ENCODE results near the gene DCHS1. TPM values are rescaled to one million over a fixed set of nuclear protein-coding genes. Genes with fewer than 3 reads are reported as not detected.

Gene DCHS1
- total RNA-seq, 1 donor from 2014 or later = 8.8 TPM

- intact Hi-C loops (cut with micrococcal nuclease) = loop anchor here (10.0 kb wide), 1 partner anchor 142 kb away; no protein-coding TSS in a partner anchor
- ATAC-seq = no peak
- no peak for DNase-seq
Measured at GRCh38 chr11:6677018-6677417, 21.4 kb upstream of the DCHS1 start.

DNA sequence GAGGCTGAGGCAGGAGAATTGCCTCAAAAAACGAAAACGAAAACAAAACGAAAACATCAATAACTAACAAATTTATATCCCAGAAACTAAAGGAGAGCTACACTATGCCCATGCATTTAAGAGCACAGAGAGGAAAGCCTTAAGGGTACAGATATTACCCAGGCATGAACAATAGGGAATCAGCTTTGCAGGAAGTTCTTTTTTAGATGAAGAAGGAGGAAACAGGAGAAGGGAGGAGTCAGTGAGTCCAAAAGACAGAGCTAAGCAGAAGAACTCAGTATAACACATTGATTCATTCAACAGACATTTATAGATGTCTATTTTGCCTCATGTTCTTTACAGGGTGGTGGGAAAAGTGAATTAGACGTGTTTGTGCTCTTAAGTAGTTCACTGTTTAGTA, 19.3 kb upstream of the DCHS1 start:
- intact Hi-C loops (cut with micrococcal nuclease) = loop anchor here (10.0 kb wide), 1 partner anchor 140 kb away; no protein-coding TSS in a partner anchor
- no peak for DNase-seq
- peak; percentile 43 for ATAC-seq

- no peak for ATAC-seq
- DNase-seq = no peak
- intact Hi-C loops (cut with micrococcal nuclease) = loop anchor here (10.0 kb wide), 1 partner anchor 139 kb away; no protein-coding TSS in a partner anchor
Measured at GRCh38 chr11:6674219-6674597, 18.6 kb upstream of the DCHS1 start.

DNA sequence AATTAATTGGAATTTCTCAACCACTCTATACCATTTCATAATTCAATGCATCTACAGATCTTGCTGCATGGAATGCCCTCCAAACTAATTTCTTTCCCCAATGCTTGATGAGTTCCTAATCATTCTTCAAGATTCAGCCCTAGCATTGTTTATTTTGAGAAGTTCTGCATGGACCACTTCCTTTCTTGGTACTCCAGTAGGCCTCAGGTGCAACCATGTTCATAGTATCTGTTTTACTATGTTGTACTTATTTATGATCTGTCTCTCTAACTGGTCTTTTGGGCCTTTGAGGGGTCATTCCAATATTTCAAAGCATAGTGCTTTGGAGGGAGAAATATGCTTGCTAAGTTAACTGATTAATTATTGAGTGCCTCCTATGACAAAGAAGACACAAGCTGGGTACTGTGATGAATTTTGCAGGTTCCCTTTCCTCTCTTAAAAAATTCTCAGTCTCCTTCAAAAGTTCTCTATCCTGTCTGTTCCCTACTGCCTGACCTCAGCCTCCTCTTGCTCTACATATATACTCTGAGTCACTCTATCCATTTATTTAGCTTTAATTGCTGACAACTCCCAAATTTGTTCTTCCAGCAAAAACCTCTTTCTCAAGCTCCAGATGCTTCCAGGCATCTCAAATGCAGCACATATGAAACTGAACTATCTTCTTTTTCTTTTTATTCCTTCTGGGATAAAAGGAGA, 18.1 kb upstream of the DCHS1 start:
- intact Hi-C loops (cut with micrococcal nuclease) = loop anchor here (10.0 kb wide), 1 partner anchor 139 kb away; no protein-coding TSS in a partner anchor
- DNase-seq (no peak), ATAC-seq (no peak)

DNA sequence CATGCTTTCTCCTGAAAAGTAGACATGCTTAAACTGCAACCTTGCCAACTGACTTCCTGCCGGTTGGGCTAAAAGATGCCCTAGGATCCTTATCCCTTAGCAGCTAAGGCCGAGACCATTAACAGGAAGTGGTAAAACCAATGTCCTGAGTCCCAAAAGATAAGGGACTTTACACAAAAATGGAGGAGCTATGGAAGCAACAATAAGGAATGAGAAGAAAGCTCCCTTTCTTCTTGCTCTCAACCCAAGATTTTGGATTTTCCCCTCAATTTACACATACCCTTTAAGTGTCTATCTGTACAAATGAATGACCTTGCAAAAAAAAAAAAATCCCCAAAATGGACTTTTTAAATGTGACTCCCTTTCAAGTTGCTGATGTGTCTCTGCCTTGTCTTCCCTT, 16.4 kb upstream of the DCHS1 start:
- ATAC-seq (no peak), DNase-seq (no peak)
- intact Hi-C loops (cut with micrococcal nuclease) = loop anchor here (10.0 kb wide), 1 partner anchor 137 kb away; no protein-coding TSS in a partner anchor

- intact Hi-C loops (cut with micrococcal nuclease) = loop anchor here (10.0 kb wide), 1 partner anchor 136 kb away; no protein-coding TSS in a partner anchor
- ATAC-seq (no peak), DNase-seq (no peak)
Measured at GRCh38 chr11:6670202-6670830, 14.7 kb upstream of the DCHS1 start.

GRCh38 chr11:6667733-6668374, 12.2 kb upstream of the DCHS1 start:
- DNase-seq (no peak), ATAC-seq (peak; percentile 54)
- intact Hi-C loops (cut with micrococcal nuclease) = no loop called here

- no peak for ATAC-seq
- intact Hi-C loops (cut with micrococcal nuclease) = no loop called here
- DNase-seq = no peak
Measured at GRCh38 chr11:6666302-6667183, 10.9 kb upstream of the DCHS1 start.

GRCh38 chr11:6664551-6664950, 8.9 kb upstream of the DCHS1 start:
- intact Hi-C loops (cut with micrococcal nuclease) = no loop called here
- no peak for ATAC-seq
- DNase-seq = no peak

GRCh38 chr11:6663794-6664469, 8.3 kb upstream of the DCHS1 start:
- intact Hi-C loops (cut with micrococcal nuclease) = no loop called here
- ATAC-seq (peak; percentile 68), DNase-seq (no peak)

- ATAC-seq (no peak), DNase-seq (no peak)
- intact Hi-C loops (cut with micrococcal nuclease) = no loop called here
Measured at GRCh38 chr11:6660712-6661111, 5.1 kb upstream of the DCHS1 start.

DNA sequence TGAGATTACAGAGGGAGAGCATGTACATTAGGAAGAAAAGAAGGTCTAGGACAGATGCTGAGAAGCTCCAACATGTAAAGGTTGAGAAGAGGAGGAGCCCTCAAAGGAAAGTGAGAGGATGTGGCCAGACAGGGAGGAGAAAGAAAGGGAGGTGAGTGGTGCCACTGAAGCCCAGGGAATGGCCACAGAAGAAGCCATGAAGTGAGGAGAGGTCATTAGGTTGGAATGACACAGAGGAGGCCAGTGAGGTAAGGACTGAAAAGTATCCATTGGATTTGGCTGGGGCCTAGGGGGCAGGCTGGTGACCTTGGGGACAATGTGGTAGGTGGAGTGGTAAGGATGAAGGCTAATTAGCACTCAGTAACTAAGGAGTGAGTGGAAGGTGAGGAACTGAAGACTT, 3.0 kb upstream of the DCHS1 start:
- no peak for DNase-seq

GRCh38 chr11:6657346-6657745, 1.7 kb upstream of the DCHS1 start:
- intact Hi-C loops (cut with micrococcal nuclease) = no loop called here
- ATAC-seq (no peak), DNase-seq (no peak)

More for the DNA sequence above, 3.0 kb upstream of the DCHS1 start:
- no peak for ATAC-seq
- intact Hi-C loops (cut with micrococcal nuclease) = no loop called here

- ATAC-seq = no peak
- no peak for DNase-seq
- intact Hi-C loops (cut with micrococcal nuclease) = no loop called here
Measured at GRCh38 chr11:6656936-6657335, 1.3 kb upstream of the DCHS1 start.

DNA sequence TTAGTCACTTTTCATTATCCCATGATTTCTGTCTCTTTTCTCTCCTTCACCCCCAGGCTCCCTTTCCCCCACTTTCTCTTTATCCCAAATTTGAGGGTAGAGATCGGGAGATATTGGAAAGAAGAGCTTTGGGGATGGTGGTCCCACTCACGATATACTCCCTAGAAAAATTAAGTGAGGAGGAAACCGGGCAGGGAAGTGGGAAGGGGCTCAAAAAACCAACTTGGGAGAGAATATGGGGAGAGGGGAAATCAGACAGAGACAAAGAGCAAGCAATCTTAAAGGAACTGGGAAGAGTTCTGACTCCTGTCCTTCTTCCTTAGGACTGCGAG, 941 bp upstream of the DCHS1 start:
- ATAC-seq (no peak), DNase-seq (no peak)
- intact Hi-C loops (cut with micrococcal nuclease) = no loop called here

DNA sequence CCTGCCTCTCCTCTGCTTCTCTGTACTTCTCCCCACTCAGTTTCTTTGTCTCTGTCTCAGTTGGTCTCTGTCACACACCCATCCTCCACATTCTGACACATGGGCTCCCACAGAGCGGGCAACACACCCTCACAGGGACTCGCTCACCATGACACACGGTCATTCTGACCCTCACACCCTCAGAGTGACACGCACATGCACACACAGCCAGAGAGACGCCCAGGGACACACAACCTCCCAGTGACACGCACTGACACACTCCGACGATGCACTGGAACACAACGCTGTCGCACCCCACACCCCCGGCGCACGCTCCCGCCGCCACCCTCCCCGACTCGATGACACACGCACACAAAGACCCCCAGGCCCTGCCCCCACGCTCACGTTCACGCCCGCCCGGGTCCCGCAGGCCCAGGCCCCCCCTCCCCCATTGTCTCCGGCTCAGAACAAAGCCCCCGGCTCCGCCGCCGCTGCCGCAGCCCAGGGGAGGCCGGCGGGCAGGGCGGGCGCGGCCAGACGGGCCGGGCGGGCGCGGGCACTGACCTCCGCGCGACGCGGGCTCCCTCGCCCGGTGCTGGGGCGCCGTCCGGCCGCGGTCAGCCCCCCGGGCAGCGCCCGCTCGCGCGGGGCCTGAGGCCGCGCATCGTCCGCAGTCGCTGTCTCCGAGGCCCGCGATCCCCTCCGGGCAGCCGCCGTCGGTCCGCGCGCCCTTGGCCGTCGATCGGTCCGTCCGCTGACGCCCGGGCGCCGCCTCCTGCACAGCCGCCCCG, 404 bp downstream of the DCHS1 start:
- DNase-seq (peak; percentile 60), ATAC-seq (peak; percentile 57)
- intact Hi-C loops (cut with micrococcal nuclease) = no loop called here

DNA sequence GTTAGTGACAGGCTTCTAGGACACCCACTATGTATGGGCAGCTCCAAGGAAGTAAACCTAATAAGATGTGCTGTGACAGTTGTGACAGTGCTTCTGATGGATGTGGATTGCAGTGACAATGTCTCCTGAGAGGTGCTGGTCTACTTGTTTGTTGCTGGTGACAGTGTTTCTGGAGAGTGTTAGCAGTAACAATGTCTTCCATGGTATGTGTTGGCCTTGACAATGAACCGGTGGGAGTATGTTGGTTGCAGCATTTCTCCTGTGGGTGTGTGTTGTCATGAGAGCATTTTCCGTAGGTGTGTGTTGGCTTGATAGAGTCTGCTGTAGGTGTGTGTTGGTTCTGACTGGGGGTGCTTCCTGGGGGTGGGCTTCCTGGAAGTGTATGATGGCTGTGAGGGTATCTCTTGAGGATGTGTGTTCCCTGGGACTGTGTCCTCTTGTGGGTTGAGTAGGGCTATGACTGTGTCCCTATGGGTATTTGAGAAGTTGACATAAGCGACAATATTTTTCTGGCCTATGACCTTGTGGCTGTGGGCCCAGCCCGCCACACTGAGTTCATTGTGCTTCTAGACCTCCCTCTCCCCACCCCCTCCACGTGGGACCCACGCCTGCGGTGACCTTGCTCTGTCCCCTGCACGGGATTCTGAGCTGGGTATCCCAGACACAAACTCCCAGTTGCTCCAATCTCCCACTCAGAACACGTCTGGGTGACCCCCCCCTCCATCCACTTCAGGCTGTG, 1.2 kb downstream of the DCHS1 start:
- ATAC-seq = peak; percentile 53
- intact Hi-C loops (cut with micrococcal nuclease) = no loop called here
- peak; percentile 63 for DNase-seq

- intact Hi-C loops (cut with micrococcal nuclease) = no loop called here
- no peak for ATAC-seq
- no peak for DNase-seq
Measured at GRCh38 chr11:6653656-6654055, 2.0 kb downstream of the DCHS1 start.
